Measurements from ENCODE around the gene PLEK2. TPM values are rescaled to one million over a fixed set of nuclear protein-coding genes. Genes with fewer than 3 reads are reported as not detected.

Gene PLEK2
- total RNA-seq, 1 donor from 2014 or later: not detected

DNA sequence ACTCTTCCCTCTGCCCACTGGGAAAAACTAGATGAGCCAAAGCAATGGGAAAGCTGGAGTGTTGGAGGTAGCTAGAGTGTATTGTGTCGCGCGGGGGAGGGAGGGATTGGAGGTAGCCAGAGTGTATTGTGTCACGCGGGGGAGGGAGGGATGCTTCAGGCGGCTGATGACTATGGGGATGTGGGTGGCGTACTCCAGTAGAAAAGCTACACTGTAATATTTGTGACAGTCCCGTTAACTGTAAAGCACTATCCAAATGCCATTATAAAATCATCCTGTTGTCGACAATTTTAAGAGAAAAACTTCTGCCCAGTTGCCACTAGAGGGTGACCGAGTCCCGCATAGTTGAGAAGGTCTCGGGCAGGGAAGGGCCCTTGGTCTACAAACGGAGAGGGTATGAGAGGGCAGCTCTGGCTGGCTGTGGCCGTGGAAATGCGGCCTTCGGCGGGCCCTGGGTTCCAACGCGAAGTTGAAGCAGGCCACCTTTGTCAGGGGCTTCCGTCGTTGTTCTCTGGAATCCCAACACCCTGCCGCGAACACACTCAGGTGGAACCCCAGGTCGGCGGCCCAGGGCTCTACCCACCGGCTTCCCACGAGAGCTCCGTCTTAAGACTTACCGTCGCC, 15.1 kb upstream of the PLEK2 start:
- peaks cover 4% of the 10 kb centered on the region for H3K27me3 Mint-ChIP-seq
- TF ChIP-seq, protein P1, sequence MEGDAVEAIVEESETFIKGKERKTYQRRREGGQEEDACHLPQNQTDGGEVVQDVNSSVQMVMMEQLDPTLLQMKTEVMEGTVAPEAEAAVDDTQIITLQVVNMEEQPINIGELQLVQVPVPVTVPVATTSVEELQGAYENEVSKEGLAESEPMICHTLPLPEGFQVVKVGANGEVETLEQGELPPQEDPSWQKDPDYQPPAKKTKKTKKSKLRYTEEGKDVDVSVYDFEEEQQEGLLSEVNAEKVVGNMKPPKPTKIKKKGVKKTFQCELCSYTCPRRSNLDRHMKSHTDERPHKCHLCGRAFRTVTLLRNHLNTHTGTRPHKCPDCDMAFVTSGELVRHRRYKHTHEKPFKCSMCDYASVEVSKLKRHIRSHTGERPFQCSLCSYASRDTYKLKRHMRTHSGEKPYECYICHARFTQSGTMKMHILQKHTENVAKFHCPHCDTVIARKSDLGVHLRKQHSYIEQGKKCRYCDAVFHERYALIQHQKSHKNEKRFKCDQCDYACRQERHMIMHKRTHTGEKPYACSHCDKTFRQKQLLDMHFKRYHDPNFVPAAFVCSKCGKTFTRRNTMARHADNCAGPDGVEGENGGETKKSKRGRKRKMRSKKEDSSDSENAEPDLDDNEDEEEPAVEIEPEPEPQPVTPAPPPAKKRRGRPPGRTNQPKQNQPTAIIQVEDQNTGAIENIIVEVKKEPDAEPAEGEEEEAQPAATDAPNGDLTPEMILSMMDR (conservative IDR thresholded peaks at IDR 0.05): peak; percentile 90
- H3K4me3 Mint-ChIP-seq: peak overlapping the region; percentile 34
- H3K36me3 Mint-ChIP-seq: no peaks in the 10 kb centered on the region
- H3K4me1 Mint-ChIP-seq (ENCODE audit: unreplicated experiment): peaks cover 17% of the 10 kb centered on the region
- peak; percentile 81 for DNase-seq (ENCODE audit: extremely low spot score, unreplicated experiment)
- no peak overlapping the region for H3K27ac Mint-ChIP-seq
- no peaks in the 10 kb centered on the region for H3K9me3 Mint-ChIP-seq

- H3K4me3 Mint-ChIP-seq: no peak overlapping the region
- H3K27ac Mint-ChIP-seq: no peak overlapping the region
Observed at GRCh38 chr14:67426161-67426560, 14.2 kb upstream of the PLEK2 start.

GRCh38 chr14:67425608-67426007, 13.6 kb upstream of the PLEK2 start:
- Mint-ChIP-seq H3K9me3 (no peaks in the 10 kb centered on the region), H3K36me3 (no peaks in the 10 kb centered on the region), H3K4me1 (ENCODE audit: unreplicated experiment) (peaks cover 14% of the 10 kb centered on the region), H3K4me3 (no peak overlapping the region), H3K27ac (no peak overlapping the region), H3K27me3 (peaks cover 4% of the 10 kb centered on the region)
- DNase-seq (ENCODE audit: extremely low spot score, unreplicated experiment): no peak
- TF ChIP-seq, protein P1 (conservative IDR thresholded peaks at IDR 0.05): no peak

More at GRCh38 chr14:67426161-67426560, 14.2 kb upstream of the PLEK2 start:
- Mint-ChIP-seq H3K27me3 (peaks cover 4% of the 10 kb centered on the region), H3K4me1 (ENCODE audit: unreplicated experiment) (peaks cover 14% of the 10 kb centered on the region), H3K9me3 (no peaks in the 10 kb centered on the region), H3K36me3 (no peaks in the 10 kb centered on the region)
- no peak for DNase-seq (ENCODE audit: extremely low spot score, unreplicated experiment)
- TF ChIP-seq, protein P1 (conservative IDR thresholded peaks at IDR 0.05): no peak

DNA sequence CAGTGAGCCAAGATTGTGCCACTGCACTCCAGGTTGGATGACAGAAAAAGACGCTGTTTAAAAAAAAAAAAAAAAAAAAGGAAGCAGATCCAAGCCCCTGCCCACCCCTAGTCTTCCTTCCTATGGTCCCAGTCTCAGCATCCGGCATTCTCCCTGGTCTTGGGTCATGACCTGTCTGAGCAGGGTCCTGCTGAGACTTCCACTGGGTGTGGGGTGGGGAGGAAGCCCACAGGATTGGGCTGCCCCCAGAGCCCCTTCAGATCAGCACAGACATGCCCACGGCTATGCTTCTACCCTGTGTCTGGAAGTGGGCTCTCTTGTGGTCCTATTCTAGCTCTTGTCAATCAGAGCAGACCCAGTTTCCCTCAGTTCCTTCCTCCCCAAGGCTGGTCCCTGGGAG, 12.6 kb upstream of the PLEK2 start:
- peaks cover 14% of the 10 kb centered on the region for H3K4me1 Mint-ChIP-seq (ENCODE audit: unreplicated experiment)
- H3K27me3 Mint-ChIP-seq: peaks cover 4% of the 10 kb centered on the region
- H3K4me3 Mint-ChIP-seq: no peak overlapping the region
- H3K9me3 Mint-ChIP-seq: no peaks in the 10 kb centered on the region
- TF ChIP-seq, protein P1 (conservative IDR thresholded peaks at IDR 0.05): no peak
- H3K27ac Mint-ChIP-seq: no peak overlapping the region
- H3K36me3 Mint-ChIP-seq: no peaks in the 10 kb centered on the region
- no peak for DNase-seq (ENCODE audit: extremely low spot score, unreplicated experiment)

GRCh38 chr14:67423424-67423823, 11.5 kb upstream of the PLEK2 start:
- H3K36me3 Mint-ChIP-seq: no peaks in the 10 kb centered on the region
- peaks cover 4% of the 10 kb centered on the region for H3K27me3 Mint-ChIP-seq
- no peak overlapping the region for H3K4me3 Mint-ChIP-seq
- no peak overlapping the region for H3K27ac Mint-ChIP-seq
- H3K9me3 Mint-ChIP-seq: no peaks in the 10 kb centered on the region
- peaks cover 9% of the 10 kb centered on the region for H3K4me1 Mint-ChIP-seq (ENCODE audit: unreplicated experiment)
- TF ChIP-seq, protein P1 (conservative IDR thresholded peaks at IDR 0.05): no peak
- DNase-seq (ENCODE audit: extremely low spot score, unreplicated experiment): no peak
